ENCODE measurements around the gene SHC4.
"Not testable (repeated sequence)": the region's sequence is repeated elsewhere in the genome, so short reads cannot be mapped to it uniquely, and the experiment has no call there.

Gene SHC4

DNA sequence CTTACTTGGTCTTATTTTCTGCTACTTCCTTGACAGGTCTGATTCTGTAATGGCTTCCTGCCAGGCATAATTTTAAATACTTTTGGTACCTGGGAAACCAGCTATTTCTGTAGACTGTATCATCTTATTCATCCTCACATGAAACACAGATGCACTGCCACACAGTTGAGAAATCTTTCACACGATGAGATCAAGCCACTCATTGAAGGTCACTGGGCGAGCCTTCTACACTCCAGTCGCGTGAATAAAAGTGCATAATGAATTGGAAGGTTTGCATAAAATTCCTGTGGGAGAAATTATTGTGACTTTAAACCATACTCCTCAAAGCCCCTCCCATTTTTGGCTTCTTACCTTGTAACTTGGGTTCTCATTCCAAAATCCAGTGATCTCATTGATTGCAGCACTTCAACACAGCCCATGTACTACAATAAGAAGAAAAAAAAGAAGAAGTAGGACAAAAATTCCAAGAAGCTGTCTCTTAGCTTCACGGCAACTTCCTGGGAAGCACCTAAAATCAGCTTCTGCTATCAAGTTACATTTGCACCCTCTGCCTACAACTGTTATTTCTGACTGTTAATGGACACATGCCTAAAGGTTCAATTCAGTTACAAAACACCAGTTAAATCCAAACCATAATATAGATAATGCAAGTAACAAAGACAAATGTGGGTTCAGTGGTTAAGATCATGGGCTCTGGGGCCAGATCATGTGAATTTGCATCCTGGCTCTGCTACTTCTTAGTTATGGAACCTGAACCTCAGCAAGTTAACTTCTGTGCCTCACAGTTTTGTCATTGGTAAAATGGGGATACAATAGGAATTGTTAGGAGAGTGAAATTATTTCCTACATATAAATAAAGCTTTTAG, 39.0 kb downstream of the SHC4 start:
- DNase-seq (ENCODE audit: low read depth in 2 of 2), result no peak

DNA sequence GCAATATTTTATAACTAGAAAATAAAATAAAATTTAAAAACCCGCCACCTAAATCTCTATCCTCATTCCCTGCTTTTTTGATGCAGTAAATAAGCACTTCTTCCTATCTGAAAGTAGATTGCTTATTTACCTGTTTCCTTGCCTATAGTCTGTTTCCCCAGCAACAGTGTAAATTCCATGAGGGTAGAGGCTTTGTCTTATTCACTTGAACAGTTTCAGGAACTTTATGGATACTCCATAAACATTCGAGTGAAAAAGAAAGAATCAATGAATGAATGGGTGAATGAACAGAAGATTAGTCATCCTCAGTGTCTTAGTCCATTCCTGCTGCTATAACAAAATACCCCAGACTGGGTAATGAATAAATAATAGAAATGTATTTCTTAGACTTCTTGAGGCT, 41.7 kb downstream of the SHC4 start:
- DNase-seq (ENCODE audit: low read depth in 2 of 2), result no peak

DNA sequence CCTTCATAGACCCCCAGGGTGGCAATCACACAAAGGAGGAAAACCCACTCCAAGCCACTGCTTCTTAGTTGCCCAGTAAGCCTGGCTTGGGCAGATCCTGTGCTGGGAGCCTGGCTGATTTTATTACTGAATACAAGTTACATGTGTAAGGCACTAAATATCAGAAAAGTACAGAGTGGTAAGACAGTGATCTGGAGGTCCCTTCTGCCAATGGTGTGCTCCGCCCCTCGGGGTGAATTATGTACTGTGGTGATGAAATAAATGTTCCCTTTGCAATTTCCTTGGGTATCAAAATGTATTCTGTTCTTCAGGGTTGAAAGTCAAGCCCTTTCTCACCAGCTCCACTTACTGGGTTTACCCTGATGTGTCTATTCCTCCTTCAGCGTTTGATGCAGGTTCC, 47.0 kb downstream of the SHC4 start:
- DNase-seq (ENCODE audit: low read depth in 2 of 2), result no peak

DNA sequence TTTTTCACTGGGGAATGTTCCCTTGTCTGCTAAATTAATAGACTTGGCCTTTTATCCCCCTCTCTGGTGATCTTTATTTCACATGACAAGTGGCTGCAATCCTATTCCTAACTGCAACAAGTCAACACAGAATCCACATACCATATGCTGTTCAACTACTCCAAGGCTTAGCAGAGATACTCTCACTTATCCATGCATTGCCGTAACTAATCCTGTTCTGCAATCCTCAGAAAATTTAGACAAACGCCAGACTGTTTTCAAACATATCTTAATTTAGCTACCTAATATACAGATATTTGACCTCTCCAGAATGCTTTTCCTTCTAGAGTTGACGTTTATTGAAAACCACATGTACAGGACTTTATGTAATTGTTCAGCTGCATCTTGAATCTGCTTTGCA, 47.9 kb downstream of the SHC4 start:
- no peak for DNase-seq (ENCODE audit: low read depth in 2 of 2)

DNA sequence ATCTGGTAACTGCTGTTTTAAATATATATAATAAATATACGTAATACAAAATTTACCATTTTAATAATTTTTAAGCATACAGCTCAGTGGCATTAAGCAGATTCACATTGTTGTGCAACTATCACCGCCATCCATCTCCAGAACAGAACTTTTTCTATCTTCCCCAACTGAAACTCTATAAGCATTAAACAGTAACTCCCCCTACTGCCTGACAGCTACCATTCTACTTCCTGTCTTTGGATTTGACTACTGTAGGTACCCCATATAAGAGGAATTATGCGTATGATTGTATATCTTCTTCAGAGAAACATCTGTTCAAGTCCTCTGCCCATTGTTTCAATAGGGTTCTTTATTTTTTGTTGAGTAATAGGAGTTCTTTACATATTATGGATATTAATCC, 49.0 kb downstream of the SHC4 start:
- DNase-seq (ENCODE audit: low read depth in 2 of 2), result no peak

DNA sequence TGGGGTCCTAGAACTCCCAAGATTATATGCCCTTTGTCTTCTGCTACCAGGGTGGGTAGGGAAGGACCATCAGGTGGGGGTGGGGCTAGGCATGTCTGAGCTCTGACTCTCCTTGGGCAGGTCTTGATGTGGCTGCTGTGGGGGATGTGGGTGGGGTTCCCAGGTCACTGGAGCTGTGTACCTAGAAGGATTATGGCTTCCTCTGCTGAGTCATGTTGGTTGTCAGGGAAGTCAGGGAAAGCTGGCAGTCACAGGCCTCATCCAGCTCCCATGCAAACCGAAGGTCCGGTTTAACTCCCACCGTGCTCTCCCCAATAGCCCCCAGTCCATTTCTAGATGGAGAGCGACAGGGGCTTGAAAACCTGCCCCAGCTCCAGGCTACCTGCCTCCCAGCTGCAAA, 50.6 kb downstream of the SHC4 start:
- no peak for DNase-seq (ENCODE audit: low read depth in 2 of 2)

DNA sequence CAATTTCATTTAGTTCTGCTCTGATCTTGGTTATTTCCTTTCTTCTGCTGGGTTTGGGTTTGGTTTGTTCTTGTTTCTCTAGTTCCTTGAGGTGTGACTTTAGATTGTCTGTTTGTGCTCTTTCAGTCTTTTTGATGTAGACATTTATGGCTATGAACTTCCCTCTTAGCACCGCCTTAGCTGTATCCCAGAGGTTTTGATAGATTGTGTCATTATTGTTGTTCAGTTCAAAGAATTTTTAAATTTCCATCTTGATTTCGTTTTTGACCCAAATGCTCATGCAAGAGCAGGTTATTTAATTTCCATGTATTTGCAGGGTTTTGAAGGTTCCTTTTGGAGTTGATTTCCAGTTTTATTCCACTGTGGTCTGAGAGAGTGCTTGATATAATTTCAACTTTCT, 53.2 kb downstream of the SHC4 start:
- not testable (repeated sequence) for DNase-seq (ENCODE audit: low read depth in 2 of 2)

DNA sequence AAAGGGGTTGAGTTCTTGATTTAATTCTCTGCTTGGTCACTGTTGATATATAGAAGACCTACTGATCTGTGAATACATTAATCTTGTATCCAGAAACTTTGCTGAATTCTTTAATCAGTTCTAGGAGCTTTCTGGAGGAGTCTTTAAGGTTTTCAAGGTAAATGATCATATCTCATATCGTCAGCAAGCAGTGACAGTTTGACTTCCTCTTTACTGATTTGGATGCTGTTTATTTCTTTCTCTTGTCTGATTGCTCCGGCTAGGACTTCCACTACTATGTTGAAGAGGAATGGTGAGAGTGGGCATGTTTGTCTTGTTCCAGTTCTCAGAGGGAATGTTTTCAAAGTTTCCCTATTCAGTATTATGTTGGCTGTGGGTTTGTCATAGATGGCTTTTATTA, 54.4 kb downstream of the SHC4 start:
- not testable (repeated sequence) for DNase-seq (ENCODE audit: low read depth in 2 of 2)

DNA sequence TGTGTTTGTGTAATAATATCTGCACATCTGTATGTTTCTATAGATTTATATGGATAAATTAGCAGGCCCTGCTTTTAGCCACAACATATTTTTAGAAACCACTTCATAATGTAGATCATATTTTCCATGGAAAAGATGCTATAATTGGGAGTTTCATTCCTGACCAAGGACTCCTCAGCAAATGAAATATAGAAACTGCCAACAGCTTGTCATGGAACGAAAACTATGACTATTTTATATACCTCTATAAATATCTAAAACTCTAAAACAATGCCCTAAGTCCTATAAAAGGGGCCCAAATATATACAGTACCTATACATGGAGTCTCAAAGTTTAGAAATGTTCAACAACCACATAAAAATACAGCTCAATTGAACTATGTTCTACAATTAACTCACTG, 57.9 kb downstream of the SHC4 start:
- DNase-seq (ENCODE audit: low read depth in 2 of 2), result no peak

DNA sequence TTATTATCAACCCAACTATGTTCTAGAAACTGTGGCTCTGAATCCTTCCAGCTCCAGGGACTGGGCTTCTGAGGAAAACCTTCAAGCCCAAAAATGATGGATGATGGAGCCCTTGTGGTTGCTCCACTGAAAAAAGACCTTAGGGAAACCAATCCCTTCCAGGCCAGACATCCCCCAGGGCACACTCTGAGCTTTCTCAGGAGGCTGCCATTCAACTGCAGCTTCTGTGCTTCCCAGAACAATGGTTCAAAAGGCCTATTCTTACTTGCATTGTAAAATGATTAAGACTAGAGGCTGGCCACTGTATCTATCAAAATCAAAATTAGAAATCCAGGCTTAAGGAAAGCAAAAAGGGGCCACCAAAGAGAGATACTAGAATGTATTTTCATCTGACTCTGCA, 58.5 kb downstream of the SHC4 start:
- no peak for DNase-seq (ENCODE audit: low read depth in 2 of 2)

DNA sequence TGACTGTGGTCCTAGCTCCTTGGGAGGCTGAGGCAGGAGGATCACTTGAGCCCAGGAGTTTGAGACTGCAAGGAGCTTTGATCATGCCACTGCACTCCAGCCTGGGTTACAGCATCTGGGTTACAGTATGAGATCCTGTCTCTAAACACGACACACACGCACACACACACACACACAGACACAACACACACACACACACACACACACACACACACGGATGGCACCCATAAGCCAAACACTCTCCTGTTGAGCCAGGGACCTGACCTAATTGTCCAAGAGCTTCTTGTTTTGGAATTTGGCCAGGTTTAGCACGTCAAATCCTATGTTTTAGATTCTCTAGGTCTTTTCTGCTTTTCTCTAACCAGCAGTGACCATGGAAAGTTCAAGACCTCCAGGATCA, 59.0 kb downstream of the SHC4 start:
- no peak for DNase-seq (ENCODE audit: low read depth in 2 of 2)

DNA sequence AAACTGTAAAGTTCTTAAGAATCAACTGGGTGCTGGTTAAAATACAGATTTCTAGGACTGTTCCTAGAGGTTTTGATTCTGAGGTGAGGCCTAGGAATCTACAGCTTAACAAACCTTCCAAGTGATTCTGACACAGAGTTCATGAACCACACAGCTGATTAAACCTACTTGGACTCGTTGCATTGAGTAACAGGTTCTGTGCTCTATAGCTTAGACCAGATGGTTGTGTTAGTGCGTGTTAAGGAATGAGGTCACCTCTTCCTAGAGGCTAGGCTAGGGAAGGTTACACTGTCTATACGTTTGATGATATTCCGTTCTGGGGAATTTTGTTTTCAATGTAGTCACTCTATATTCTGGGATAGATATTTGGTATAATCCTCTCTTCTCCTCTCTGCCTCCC, 63.9 kb downstream of the SHC4 start:
- no peak for DNase-seq (ENCODE audit: low read depth in 2 of 2)

DNA sequence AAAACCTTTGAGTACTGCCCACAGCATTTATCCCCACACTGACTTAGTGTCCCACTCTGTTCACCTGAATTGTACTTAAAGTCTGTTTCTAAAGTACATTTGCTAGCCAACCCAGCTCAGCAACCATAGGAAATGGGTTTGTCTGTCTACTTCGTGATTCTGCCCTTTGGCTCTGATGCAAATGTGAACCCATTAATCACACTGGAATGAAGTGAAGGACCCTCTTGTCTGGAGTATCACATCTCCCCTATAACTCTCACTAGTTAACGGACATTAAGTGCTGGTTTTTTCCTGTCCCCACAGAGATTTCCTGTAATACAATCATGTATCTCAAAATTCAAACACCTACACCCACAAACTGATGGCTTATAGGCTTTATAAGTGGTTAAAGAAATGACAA, 65.3 kb downstream of the SHC4 start:
- no peak for DNase-seq (ENCODE audit: low read depth in 2 of 2)

DNA sequence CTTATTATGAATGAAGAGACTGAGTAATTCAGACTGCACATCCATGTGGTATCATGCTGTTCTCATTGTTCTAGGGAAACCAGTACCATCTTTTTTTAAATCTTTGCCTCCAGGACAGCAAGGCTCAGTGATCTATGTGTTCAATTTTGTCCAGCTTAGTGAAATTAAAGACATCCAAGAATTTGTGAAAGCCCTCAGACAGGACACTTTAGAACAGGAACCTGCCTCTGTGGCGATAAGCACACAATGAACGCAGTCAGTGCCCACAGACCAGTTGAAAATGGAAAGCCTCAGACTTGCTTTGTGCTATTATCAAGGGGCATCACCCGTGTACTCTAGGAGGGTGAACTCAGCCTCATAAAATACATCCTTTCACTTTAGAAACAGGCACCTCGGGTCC, 65.7 kb downstream of the SHC4 start:
- no peak for DNase-seq (ENCODE audit: low read depth in 2 of 2)

DNA sequence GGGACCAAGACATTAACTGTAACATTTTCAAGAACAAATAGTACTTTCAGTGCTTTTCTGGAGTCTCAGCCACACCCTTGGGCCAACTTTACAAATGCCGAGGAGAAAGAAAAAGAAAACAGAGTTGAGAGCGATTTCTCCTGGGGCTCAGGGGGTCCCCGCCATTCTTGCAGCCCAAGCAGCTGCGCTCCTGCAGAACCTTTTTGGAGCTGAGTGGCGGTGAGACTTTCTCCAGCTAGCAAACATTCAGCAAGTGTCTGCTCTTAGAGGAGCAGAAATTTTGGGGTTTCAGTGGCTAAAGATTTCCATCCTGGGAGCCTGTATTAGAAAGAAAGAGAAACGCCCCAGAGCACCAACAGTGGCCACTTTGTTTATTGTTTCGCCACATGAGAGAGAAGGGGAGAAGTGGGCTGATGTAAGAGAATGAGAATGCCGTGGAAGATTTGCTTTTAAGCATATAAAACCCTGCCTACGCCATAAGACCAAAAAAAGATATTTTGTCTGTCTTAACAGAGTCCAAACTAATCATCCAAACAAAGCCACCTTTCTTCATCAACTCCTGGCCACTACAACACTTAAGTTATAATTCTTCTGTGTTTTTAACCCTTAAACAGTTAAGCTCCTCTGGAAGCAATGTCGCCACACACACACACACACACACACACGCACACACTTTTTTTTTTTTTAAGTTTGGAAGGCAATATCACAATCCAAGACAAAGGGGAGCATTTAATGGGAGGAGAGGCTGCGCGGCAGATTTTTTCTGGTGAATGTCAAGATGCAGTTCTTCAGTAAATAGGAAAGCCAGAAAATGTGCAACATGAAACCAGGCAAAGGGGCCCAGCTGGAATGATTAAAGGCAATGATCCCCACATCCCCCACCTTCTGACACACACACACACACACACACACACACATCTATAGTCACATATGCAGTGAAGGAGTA, 66.6 kb downstream of the SHC4 start:
- DNase-seq (ENCODE audit: low read depth in 2 of 2), result no peak

DNA sequence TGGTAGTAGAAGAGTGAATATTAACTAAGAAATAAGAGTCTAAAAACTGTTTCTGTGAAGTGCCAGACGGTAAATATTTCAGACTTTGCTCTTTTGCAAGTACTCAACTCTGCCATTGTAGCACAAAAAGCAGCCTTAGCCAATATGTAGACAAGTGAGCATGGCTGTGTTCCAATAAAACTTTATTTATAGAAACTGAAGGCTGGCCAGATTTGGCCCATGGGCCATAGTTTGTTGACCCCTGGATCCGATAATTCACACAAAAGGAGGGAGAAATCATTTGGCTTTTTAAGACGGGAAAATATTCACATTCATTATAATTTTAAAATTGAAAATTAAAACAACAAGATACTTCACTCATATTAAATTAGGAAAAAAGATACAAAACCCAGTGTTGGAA, 70.4 kb downstream of the SHC4 start:
- DNase-seq (ENCODE audit: low read depth in 2 of 2), result no peak

DNA sequence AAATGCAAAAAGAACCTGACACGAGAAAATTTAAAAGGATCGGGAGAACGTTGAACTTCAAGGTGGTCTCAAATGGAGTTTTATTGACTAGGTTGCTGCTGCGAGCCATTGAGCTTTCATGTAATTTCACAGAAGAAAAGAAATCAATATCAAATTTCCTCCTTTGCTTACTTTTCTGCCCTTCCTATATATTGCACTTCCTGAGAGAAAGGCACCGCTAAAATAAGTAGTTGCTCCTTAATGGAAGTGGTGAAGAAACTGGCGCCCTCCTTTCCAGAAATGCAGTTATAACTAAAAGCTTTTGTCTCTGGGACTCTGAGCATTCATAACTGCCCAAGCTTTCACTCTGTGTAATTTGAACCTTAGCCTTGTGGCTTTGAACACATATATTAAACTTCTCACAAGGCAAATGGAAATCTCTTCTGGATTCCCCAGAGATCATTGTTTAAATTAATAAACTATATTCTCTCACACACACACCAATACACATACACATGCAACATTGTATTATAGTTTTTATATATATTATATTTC, 72.4 kb downstream of the SHC4 start:
- DNase-seq (ENCODE audit: low read depth in 2 of 2), result no peak

DNA sequence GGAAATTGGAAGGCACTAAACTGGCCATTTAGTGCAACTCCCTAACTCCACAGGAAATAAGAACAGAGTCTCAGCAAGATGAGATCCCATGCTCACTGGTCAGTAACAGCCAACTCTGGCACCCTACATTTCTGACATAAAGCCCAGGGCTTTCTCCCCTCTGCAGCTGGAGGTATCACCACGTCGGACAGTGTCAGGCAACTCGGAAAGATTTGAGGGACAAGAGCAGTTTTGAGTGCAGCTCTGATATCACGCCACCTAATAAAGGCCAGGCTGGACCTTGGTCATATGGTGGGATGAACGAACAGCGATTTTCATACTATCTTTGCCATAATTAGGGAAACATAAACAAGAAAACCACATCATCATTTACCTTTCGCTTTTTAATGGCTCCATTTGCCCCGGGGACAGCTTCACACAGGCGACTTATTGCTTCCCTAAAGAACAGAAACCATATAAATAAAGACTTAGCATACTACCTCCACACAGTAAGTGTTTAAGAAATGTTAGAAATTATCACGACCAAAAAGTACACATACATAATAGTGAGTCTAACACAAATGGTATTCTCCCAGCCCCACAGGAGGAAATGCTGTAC, 73.2 kb downstream of the SHC4 start:
- no peak for DNase-seq (ENCODE audit: low read depth in 2 of 2)

DNA sequence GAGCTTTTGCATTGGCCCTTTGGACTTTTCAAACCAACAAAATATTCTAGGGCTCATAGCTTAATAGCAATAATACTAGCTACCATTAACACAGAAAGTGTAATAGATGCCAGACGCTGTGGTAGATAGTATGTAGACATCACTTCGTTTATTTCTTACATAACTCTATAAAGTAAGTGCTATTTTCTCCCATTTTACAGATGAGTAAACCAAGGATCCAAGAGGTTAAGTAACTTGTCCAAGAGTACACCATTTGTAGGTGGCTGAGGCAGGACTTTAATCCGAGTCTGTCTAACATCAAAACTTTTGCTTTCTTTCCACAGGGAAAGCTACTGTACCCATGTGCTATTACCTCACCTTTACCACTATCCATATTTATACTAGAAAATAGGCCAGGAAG, 73.8 kb downstream of the SHC4 start:
- DNase-seq (ENCODE audit: low read depth in 2 of 2), result no peak

DNA sequence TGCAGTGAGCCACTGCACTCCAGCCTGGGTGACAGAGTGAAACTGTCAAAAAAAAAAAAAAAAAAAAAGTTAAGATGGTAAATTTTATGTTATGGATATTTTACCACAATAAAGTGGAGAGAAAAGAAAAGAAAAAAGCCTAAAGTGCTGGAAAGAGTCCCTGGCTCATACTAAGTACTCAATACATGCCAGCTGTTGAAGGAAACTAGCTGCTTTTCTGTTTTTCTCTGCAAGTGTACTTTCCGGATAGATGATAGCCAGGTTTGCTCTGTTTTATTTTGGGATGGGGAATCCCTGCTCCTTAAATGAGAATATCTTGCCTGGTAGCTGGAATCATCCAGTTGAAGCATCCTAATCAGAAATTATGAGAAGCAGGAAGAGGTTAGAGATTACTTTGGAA, 74.9 kb downstream of the SHC4 start:
- no peak for DNase-seq (ENCODE audit: low read depth in 2 of 2)

DNA sequence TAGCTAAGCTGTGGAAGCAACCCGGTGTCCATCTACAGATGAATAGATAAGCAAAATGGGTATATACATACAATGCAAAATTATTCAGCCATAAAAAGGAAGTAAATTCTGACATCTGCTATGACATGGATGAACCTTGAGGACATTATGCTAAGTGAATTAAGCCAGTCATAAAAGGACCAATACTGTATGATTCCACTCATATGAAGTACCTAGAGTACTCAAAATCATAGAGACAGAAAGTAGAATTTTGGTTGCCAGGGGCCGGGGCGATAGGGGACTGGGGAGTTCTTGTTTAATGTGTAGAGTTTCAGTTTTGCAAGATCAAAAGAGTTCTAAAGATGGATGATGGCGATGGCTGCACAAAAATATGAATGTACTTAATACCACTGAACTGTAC, 75.5 kb downstream of the SHC4 start:
- DNase-seq (ENCODE audit: low read depth in 2 of 2), result no peak

DNA sequence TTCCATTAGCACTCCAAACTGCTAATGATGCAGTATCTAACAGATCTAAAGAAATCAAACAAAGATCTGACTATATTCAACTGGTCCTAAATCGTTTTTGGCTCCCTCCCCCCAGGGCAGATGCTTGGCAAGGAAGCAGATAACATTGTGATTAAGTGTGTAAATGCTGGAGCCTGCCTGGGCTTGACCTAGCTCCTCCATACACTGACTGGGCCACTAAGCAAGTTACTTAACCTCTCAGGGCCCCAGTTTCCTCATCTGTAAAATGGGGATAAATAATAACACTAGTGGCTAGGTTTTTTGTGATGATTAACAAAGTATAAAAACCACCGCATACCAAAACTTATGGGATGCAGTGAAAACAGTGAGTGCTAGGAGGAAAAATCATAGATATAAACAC, 76.6 kb downstream of the SHC4 start:
- DNase-seq (ENCODE audit: low read depth in 2 of 2), result no peak

Data from stimulated activated CD8-positive, alpha-beta memory T cell treated with anti-CD3 and anti-CD28 coated beads, Interleukin-7, amount 100 ng/mL, for 1 hour (primary cell).